Activated CD8-positive, alpha-beta T cell treated with anti-CD3 and anti-CD28 coated beads for 36 hours (primary cell): ENCODE measurements around the gene GPR45. TPM values are rescaled to one million over a fixed set of nuclear protein-coding genes. Genes with fewer than 3 reads are reported as not detected.

Experiments
- ATAC-seq: fragments of 200-7000 bp; cut with Tn5 transposase; one replicate; pipeline ENCODE4 v1.10.0; 2021; ENCODE audit warnings: mild to moderate bottlenecking, moderate library complexity
- CTCF ChIA-PET: fragments of 350-600 bp; sonication (Branson Sonifier 250); formaldehyde crosslinking; loops from one replicate; lab custom pipeline; 2021; ENCODE audit warnings: antibody characterized with exemption; lab: Charles Lee
- POLR2A ChIA-PET: fragments of 350-600 bp; sonication (Branson Sonifier 250); formaldehyde crosslinking; loops from one replicate; lab custom pipeline; 2021; ENCODE audit warnings: antibody characterized with exemption; lab: Charles Lee
- DNase-seq: peaks from one replicate; pipeline ENCODE4 v3.0.0-alpha.2; 2020
- H3K27ac Mint-ChIP-seq: one replicate; pipeline ENCODE4 v1.8.0; 2021; ENCODE audit warnings: mild to moderate bottlenecking, mixed read lengths
- H3K27me3 Mint-ChIP-seq: one replicate; pipeline ENCODE4 v1.8.0; 2021; ENCODE audit warnings: mixed read lengths
- H3K36me3 Mint-ChIP-seq: one replicate; pipeline ENCODE4 v1.8.0; 2021; ENCODE audit warnings: low read depth, mixed read lengths
- H3K4me1 Mint-ChIP-seq: one replicate; pipeline ENCODE4 v1.8.0; 2021; ENCODE audit warnings: low read depth, mixed read lengths
- H3K4me3 Mint-ChIP-seq: one replicate; pipeline ENCODE4 v1.8.0; 2021; ENCODE audit warnings: mild to moderate bottlenecking, moderate library complexity, mixed read lengths
- H3K9me3 Mint-ChIP-seq: one replicate; pipeline ENCODE4 v1.8.0; 2021; ENCODE audit warnings: mixed read lengths
- intact Hi-C: fragments of 100-400 bp; cut with micrococcal nuclease; formaldehyde crosslinking; loops from one replicate; pipeline ENCODE4 v1.10.0; 2022
- total RNA-seq, 2 experiments: library from RNA; stranded (reverse); gene quantifications; one replicate each; pipeline ENCODE4 v1.2.3, GENCODE V29; 2021
- TF ChIP-seq, protein P1 (sequence below): fragments of 200-600 bp; IDR thresholded peaks from one replicate; pipeline ENCODE4 v1.8.0; 2022; ENCODE audit warnings: antibody characterized with exemption, mild to moderate bottlenecking

Gene GPR45
- total RNA-seq, 2 experiments from 2014 or later = not detected

DNA sequence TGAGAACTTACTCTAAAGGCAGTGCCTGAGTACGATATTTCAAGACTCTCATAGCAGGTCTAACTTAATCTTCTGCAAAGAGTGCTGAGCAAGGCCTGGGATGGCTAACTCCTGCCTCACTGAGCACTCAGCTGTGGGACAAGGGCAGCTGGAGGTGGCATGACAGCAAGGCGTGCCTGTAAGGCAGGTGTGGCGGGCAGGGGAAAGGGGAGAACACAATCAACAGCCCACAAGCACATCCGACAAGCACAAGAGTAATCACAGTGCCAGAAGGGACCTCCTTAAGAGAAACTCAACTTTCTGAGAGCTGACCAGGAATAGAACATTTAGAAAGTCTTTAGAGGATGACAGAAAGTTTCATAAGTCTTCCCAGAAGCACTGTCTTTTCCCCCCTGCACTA lies 42.0 kb downstream of the GPR45 start:
- ChIA-PET POLR2A (no interaction called here), CTCF (no interaction called here)
- TF ChIP-seq, protein P1, sequence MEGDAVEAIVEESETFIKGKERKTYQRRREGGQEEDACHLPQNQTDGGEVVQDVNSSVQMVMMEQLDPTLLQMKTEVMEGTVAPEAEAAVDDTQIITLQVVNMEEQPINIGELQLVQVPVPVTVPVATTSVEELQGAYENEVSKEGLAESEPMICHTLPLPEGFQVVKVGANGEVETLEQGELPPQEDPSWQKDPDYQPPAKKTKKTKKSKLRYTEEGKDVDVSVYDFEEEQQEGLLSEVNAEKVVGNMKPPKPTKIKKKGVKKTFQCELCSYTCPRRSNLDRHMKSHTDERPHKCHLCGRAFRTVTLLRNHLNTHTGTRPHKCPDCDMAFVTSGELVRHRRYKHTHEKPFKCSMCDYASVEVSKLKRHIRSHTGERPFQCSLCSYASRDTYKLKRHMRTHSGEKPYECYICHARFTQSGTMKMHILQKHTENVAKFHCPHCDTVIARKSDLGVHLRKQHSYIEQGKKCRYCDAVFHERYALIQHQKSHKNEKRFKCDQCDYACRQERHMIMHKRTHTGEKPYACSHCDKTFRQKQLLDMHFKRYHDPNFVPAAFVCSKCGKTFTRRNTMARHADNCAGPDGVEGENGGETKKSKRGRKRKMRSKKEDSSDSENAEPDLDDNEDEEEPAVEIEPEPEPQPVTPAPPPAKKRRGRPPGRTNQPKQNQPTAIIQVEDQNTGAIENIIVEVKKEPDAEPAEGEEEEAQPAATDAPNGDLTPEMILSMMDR = no peak
- Mint-ChIP-seq H3K36me3 (peaks cover 51% of the 10 kb centered on the region), H3K9me3 (no peaks in the 10 kb centered on the region), H3K27ac (no peak overlapping the region), H3K27me3 (no peaks in the 10 kb centered on the region), H3K4me1 (no peaks in the 10 kb centered on the region), H3K4me3 (no peak overlapping the region)
- ATAC-seq = no peak
- DNase-seq = no peak
- intact Hi-C loops = no loop called here

GRCh38 chr2:105287692-105288091 lies 46.1 kb downstream of the GPR45 start:
- peaks cover 41% of the 10 kb centered on the region for H3K36me3 Mint-ChIP-seq
- TF ChIP-seq, protein P1 = peak; percentile 46
- ChIA-PET POLR2A (no interaction called here), CTCF (interaction anchor here (0.6 to 1.0 kb wide), 10 partner anchors 9 to 52 kb away, joined by 3 to 7 read pairs (median 4); no protein-coding TSS in a partner anchor)
- H3K4me3 Mint-ChIP-seq = no peak overlapping the region
- intact Hi-C loops = no loop called here
- ATAC-seq (peak; percentile 64), DNase-seq (peak; percentile 70)
- no peaks in the 10 kb centered on the region for H3K27me3 Mint-ChIP-seq
- H3K4me1 Mint-ChIP-seq = no peaks in the 10 kb centered on the region
- H3K9me3 Mint-ChIP-seq = no peaks in the 10 kb centered on the region
- H3K27ac Mint-ChIP-seq = no peak overlapping the region

DNA sequence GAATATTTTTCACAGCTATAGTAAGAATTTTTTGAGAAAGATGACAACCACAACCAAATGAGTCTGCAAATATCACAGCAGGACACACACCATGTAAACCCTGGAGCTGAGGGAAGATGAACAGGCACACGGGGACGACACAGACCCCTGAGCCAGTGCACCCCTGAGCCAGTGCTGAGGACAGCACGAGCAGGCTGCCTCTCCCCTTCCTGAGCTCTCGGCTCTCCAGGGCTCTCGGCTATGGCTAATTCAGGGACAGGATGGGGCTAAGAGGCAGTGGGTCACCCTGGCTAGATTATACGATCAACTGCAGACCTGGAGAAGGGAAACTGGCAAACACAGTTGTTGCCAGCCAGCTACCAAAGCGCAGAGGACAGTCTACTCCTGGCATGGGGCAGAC lies 46.6 kb downstream of the GPR45 start:
- Mint-ChIP-seq H3K4me1 (no peaks in the 10 kb centered on the region), H3K9me3 (no peaks in the 10 kb centered on the region), H3K36me3 (peaks cover 38% of the 10 kb centered on the region), H3K27me3 (no peaks in the 10 kb centered on the region), H3K27ac (no peak overlapping the region), H3K4me3 (no peak overlapping the region)
- CTCF ChIA-PET = interaction anchor here (0.6 to 1.0 kb wide), 10 partner anchors 9 to 52 kb away, joined by 3 to 7 read pairs (median 4); no protein-coding TSS in a partner anchor
- no peak for ATAC-seq
- intact Hi-C loops = no loop called here
- TF ChIP-seq, protein P1 = peak; percentile 8
- POLR2A ChIA-PET = no interaction called here
- no peak for DNase-seq

GRCh38 chr2:105290981-105291660 lies 49.6 kb downstream of the GPR45 start:
- CTCF ChIA-PET = no interaction called here
- H3K4me3 Mint-ChIP-seq = no peak overlapping the region
- H3K27me3 Mint-ChIP-seq = no peaks in the 10 kb centered on the region
- DNase-seq = no peak
- H3K4me1 Mint-ChIP-seq = no peaks in the 10 kb centered on the region
- intact Hi-C loops = no loop called here
- H3K27ac Mint-ChIP-seq = no peak overlapping the region
- H3K36me3 Mint-ChIP-seq = peaks cover 34% of the 10 kb centered on the region
- ATAC-seq = no peak
- TF ChIP-seq, protein P1 = no peak
- no peaks in the 10 kb centered on the region for H3K9me3 Mint-ChIP-seq
- POLR2A ChIA-PET = no interaction called here

DNA sequence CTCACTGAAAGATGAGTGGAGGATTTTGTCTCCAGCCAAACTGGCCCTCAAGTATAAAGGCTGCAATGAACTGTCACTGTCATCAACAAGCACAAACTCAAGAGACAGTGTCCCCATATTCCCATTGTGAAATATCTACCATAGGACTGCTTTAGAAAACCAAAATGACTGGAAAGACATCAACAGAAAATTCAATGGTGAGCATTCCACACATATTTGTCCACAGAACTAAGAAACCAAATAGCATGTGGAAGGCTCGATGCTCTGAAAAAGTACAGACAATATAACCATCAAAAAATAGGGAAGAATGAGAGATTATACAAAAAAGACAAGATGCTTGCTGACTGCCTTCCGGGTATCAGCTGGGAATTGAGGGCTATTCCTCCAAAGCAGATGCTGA lies 50.4 kb downstream of the GPR45 start:
- ATAC-seq (no peak), DNase-seq (no peak)
- TF ChIP-seq, protein P1 = no peak
- Mint-ChIP-seq H3K27ac (no peak overlapping the region), H3K4me1 (no peaks in the 10 kb centered on the region), H3K9me3 (no peaks in the 10 kb centered on the region), H3K27me3 (no peaks in the 10 kb centered on the region), H3K36me3 (peaks cover 36% of the 10 kb centered on the region), H3K4me3 (no peak overlapping the region)
- ChIA-PET CTCF (interaction anchor here (0.9 to 1.8 kb wide), 3 partner anchors 10 to 106 kb away, joined by 3 to 4 read pairs (median 3); no protein-coding TSS in a partner anchor), POLR2A (no interaction called here)
- intact Hi-C loops = no loop called here
